Measurements from ENCODE around the gene EEF2.

GRCh38 chr19:3968556-3969434 is 16.5 kb downstream of the EEF2 start:
- TF ChIP-seq GATA3 (IDR thresholded peaks at IDR 0.05; ENCODE audit: low read depth, low read length) (no peak), GATA2 (IDR thresholded peaks at IDR 0.05; ENCODE audit: low read depth, low read length) (no peak)

All from SH-SY5Y (cell line).